ENCODE data around the gene PTPN20.

PTPN20 gene

DNA sequence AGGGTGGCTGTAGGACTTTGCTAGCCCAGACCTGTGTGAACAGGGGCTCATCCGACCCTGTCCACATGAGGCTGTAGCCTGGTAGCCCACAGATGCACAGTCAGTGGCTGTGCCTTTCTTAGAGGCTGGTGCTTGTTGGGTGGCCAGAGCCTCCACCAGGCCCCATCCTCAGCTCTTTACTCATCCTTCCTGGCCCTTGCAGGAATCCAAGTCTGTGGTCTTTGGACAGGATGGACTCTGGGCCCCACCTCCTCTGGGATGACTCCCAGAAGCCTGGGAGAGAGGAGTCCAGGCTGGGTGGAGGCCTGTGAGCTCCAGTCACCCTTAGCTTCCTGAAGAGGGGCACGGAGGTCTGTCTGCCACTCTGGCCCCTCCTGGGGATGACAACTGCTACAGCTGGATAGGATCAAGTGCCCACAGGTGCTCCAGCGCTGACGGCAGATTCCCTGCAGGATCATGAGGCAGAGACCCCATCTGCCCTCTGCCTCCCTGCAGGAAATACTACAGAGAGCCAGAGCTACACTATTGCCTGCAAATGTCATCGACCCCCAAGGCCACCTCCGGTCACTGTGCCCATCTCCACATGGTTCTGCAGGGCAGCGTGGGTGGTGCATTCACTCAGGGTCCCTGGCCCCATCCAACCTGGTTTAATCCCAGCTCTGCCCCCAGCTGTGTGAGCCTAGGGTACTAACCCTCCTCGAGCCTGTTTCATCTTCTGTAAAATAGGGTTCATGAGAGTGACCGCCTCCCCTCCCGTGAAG lies 114.5 kb downstream of the PTPN20 start:
- ATAC-seq: no peak; the same call in 2 of the 3 replicates
- no peak for TF ChIP-seq GLIS3 (CRISPR knock-in tag; IDR thresholded peaks at IDR 0.05)
- TF ChIP-seq ZC3H10 (CRISPR knock-in tag; IDR thresholded peaks at IDR 0.05): no peak
- no peak for TF ChIP-seq SNAI2 (CRISPR knock-in tag; IDR thresholded peaks at IDR 0.05)
- TF ChIP-seq, protein P1, sequence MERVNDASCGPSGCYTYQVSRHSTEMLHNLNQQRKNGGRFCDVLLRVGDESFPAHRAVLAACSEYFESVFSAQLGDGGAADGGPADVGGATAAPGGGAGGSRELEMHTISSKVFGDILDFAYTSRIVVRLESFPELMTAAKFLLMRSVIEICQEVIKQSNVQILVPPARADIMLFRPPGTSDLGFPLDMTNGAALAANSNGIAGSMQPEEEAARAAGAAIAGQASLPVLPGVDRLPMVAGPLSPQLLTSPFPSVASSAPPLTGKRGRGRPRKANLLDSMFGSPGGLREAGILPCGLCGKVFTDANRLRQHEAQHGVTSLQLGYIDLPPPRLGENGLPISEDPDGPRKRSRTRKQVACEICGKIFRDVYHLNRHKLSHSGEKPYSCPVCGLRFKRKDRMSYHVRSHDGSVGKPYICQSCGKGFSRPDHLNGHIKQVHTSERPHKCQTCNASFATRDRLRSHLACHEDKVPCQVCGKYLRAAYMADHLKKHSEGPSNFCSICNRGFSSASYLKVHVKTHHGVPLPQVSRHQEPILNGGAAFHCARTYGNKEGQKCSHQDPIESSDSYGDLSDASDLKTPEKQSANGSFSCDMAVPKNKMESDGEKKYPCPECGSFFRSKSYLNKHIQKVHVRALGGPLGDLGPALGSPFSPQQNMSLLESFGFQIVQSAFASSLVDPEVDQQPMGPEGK (CRISPR knock-in tag; IDR thresholded peaks at IDR 0.05; ENCODE audit: borderline replicate concordance): no peak
- TF ChIP-seq ESRRG (CRISPR knock-in tag; IDR thresholded peaks at IDR 0.05): no peak
- TF ChIP-seq, protein P2, sequence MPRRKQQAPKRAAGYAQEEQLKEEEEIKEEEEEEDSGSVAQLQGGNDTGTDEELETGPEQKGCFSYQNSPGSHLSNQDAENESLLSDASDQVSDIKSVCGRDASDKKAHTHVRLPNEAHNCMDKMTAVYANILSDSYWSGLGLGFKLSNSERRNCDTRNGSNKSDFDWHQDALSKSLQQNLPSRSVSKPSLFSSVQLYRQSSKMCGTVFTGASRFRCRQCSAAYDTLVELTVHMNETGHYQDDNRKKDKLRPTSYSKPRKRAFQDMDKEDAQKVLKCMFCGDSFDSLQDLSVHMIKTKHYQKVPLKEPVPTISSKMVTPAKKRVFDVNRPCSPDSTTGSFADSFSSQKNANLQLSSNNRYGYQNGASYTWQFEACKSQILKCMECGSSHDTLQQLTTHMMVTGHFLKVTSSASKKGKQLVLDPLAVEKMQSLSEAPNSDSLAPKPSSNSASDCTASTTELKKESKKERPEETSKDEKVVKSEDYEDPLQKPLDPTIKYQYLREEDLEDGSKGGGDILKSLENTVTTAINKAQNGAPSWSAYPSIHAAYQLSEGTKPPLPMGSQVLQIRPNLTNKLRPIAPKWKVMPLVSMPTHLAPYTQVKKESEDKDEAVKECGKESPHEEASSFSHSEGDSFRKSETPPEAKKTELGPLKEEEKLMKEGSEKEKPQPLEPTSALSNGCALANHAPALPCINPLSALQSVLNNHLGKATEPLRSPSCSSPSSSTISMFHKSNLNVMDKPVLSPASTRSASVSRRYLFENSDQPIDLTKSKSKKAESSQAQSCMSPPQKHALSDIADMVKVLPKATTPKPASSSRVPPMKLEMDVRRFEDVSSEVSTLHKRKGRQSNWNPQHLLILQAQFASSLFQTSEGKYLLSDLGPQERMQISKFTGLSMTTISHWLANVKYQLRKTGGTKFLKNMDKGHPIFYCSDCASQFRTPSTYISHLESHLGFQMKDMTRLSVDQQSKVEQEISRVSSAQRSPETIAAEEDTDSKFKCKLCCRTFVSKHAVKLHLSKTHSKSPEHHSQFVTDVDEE (CRISPR knock-in tag; IDR thresholded peaks at IDR 0.05): no peak
- TF ChIP-seq ZFP30 (CRISPR knock-in tag; IDR thresholded peaks at IDR 0.05): no peak
- TF ChIP-seq RARB (CRISPR knock-in tag; IDR thresholded peaks at IDR 0.05): no peak
- TF ChIP-seq CSDC2 (CRISPR knock-in tag; IDR thresholded peaks at IDR 0.05): no peak

DNA sequence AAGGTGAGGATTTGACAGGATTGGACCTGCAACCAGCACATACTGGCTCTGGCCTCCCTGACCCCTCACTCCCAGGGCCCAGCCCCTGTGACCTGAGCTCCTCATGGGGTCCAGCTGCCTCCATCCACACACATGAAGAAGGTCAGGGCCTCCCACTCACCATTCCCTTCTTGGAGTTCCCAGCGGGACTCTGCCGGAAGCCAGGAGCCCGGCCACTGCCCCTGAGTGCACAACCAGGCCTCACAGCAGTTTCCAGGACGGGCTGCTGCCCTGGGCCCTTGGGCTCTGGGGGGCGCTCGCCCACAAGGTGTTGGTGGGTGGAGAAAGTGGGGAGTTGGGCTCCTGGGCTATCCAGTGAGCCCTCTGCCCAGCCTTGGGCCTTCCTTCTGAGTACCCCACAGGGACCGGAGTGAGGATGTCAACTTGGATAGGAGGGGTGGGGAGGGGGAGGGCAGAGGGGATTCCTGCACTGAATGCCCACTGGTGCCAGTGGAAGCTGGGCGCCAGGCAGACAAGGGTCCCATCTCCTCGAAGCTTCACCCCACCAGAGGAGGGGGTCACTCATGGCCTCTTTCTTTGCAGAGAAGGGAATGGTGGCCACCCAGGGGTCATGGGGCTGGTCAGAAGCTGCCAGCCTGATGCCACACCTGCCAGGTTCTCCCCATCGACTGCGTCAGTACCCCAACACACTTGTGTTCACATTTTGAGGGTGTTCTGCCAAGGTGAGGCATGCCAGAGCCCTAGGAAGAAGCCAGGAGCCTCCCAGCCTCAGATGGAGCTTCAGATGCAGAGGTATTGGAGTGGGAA lies 115.3 kb downstream of the PTPN20 start:
- TF ChIP-seq BACH2 (CRISPR knock-in tag; IDR thresholded peaks at IDR 0.05; ENCODE audit: borderline replicate concordance) (no peak), ISL1 (CRISPR knock-in tag; IDR thresholded peaks at IDR 0.05) (no peak), ZFP30 (CRISPR knock-in tag; IDR thresholded peaks at IDR 0.05) (no peak), TCF4 (CRISPR knock-in tag; IDR thresholded peaks at IDR 0.05; ENCODE audit: borderline replicate concordance) (no peak)
- TF ChIP-seq, protein P3, sequence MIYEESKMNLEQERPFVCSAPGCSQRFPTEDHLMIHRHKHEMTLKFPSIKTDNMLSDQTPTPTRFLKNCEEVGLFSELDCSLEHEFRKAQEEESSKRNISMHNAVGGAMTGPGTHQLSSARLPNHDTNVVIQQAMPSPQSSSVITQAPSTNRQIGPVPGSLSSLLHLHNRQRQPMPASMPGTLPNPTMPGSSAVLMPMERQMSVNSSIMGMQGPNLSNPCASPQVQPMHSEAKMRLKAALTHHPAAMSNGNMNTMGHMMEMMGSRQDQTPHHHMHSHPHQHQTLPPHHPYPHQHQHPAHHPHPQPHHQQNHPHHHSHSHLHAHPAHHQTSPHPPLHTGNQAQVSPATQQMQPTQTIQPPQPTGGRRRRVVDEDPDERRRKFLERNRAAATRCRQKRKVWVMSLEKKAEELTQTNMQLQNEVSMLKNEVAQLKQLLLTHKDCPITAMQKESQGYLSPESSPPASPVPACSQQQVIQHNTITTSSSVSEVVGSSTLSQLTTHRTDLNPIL (CRISPR knock-in tag; IDR thresholded peaks at IDR 0.05; ENCODE audit: low read depth): no peak
- ATAC-seq: no peak

DNA sequence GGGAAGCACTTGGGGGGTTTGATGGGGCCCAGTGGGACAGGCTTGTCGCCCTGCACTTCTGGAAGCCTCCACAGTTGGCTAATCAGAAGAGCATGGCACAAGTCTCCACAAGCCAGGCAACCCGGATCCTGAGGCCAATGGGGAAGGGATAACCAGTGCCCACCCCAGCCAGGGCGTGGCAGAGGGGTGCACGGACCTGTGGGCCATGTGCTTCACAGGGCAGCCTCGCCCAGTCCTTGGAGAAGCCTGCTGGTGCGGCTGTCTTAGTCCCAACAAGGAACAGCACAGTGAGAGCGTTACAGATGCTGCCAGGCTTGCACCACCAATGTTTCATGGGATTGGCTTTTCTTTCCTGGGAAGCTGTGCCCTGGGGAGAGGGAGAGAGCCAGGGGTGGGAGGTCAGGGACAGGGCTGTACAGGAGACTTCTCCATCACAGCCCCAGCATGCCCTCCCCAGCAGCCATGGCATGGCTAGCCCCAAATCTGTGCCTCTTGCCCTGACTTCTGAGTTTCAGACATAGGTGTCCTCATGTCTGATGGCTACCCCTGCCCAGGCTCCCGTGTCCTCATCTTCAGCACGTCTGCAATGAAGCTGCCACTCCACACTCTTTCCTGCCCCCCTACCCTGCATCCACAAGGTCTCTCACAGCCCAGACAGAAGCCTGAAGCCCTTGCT lies 116.0 kb downstream of the PTPN20 start:
- TF ChIP-seq, protein P4, sequence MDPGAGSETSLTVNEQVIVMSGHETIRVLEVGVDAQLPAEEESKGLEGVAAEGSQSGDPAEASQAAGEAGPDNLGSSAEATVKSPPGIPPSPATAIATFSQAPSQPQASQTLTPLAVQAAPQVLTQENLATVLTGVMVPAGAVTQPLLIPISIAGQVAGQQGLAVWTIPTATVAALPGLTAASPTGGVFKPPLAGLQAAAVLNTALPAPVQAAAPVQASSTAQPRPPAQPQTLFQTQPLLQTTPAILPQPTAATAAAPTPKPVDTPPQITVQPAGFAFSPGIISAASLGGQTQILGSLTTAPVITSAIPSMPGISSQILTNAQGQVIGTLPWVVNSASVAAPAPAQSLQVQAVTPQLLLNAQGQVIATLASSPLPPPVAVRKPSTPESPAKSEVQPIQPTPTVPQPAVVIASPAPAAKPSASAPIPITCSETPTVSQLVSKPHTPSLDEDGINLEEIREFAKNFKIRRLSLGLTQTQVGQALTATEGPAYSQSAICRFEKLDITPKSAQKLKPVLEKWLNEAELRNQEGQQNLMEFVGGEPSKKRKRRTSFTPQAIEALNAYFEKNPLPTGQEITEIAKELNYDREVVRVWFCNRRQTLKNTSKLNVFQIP (CRISPR knock-in tag; IDR thresholded peaks at IDR 0.05; ENCODE audit: borderline replicate concordance, low read depth): no peak
- TF ChIP-seq ESRRG (CRISPR knock-in tag; IDR thresholded peaks at IDR 0.05): no peak
- TF ChIP-seq, protein P1 (CRISPR knock-in tag; IDR thresholded peaks at IDR 0.05; ENCODE audit: borderline replicate concordance): no peak
- TF ChIP-seq ZFP3 (CRISPR knock-in tag; IDR thresholded peaks at IDR 0.05): no peak
- no peak for TF ChIP-seq ZC3H10 (CRISPR knock-in tag; IDR thresholded peaks at IDR 0.05)
- TF ChIP-seq, protein P2 (CRISPR knock-in tag; IDR thresholded peaks at IDR 0.05): no peak
- no peak for TF ChIP-seq BACH2 (CRISPR knock-in tag; IDR thresholded peaks at IDR 0.05; ENCODE audit: borderline replicate concordance)
- no peak for TF ChIP-seq TOX (CRISPR knock-in tag; IDR thresholded peaks at IDR 0.05; ENCODE audit: borderline replicate concordance)
- TF ChIP-seq ZNF70 (CRISPR knock-in tag; IDR thresholded peaks at IDR 0.05): no peak
- TF ChIP-seq, protein P5, sequence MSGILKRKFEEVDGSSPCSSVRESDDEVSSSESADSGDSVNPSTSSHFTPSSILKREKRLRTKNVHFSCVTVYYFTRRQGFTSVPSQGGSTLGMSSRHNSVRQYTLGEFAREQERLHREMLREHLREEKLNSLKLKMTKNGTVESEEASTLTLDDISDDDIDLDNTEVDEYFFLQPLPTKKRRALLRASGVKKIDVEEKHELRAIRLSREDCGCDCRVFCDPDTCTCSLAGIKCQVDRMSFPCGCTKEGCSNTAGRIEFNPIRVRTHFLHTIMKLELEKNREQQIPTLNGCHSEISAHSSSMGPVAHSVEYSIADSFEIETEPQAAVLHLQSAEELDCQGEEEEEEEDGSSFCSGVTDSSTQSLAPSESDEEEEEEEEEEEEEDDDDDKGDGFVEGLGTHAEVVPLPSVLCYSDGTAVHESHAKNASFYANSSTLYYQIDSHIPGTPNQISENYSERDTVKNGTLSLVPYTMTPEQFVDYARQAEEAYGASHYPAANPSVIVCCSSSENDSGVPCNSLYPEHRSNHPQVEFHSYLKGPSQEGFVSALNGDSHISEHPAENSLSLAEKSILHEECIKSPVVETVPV (CRISPR knock-in tag; IDR thresholded peaks at IDR 0.05): no peak
- ATAC-seq: no peak

All from SK-N-SH treated with all-trans-retinoic acid at 6 μM for 48 hours (cell line).